NCI-H345 treated with DMSO at 0.1 percent for 48 hours (cell line): ENCODE measurements around the gene ABL1.

Experiments
- DNase-seq: peaks from one replicate; lab custom pipeline; 2025; ENCODE audit not compliant: unreplicated experiment; lab: John Stamatoyannopoulos, UW

Gene ABL1

GRCh38 chr9:130887494-130888144 is 52.6 kb downstream of the ABL1 start:
- no peak for DNase-seq

- no peak for DNase-seq
Observed at GRCh38 chr9:130888146-130888885, 53.3 kb downstream of the ABL1 start.

GRCh38 chr9:130890124-130890523 is 55.1 kb downstream of the ABL1 start:
- DNase-seq = no peak

GRCh38 chr9:130890870-130891687 is 56.0 kb downstream of the ABL1 start:
- DNase-seq = no peak

- DNase-seq = no peak
Observed at GRCh38 chr9:130891688-130892476, 56.8 kb downstream of the ABL1 start.

GRCh38 chr9:130892477-130893304 is 57.6 kb downstream of the ABL1 start:
- DNase-seq = no peak

- DNase-seq = no peak
Observed at GRCh38 chr9:130893341-130894101, 58.5 kb downstream of the ABL1 start.

GRCh38 chr9:130894546-130894945 is 59.5 kb downstream of the ABL1 start:
- DNase-seq = no peak

GRCh38 chr9:130895038-130895437 is 60.0 kb downstream of the ABL1 start:
- no peak for DNase-seq

GRCh38 chr9:130895481-130896232 is 60.6 kb downstream of the ABL1 start:
- no peak for DNase-seq

- DNase-seq = no peak
Observed at GRCh38 chr9:130896233-130897014, 61.4 kb downstream of the ABL1 start, which contains the start of gene QRFP. Gene QRFP, minus strand, starts transcription at chr9:130896812. Its CDS starts 2,974 bp downstream, at chr9:130893838.

GRCh38 chr9:130897105-130897751 is 62.2 kb downstream of the ABL1 start:
- DNase-seq = no peak

- no peak for DNase-seq
Observed at GRCh38 chr9:130897848-130898551, 62.9 kb downstream of the ABL1 start.

- DNase-seq = no peak
Observed at GRCh38 chr9:130898552-130898852, 63.4 kb downstream of the ABL1 start.

- no peak for DNase-seq
Observed at GRCh38 chr9:130899051-130899748, 64.1 kb downstream of the ABL1 start.
